GM19035 (cell line): ENCODE results near the gene SPC24.
"Not testable (repeated sequence)": the region's sequence is repeated elsewhere in the genome, so short reads cannot be mapped to it uniquely, and the experiment has no call there.

Experiments
- ATAC-seq: cut with Tn5 transposase; IDR thresholded peaks from one replicate; pipeline ENCODE4 v1.9.1; 2021; ENCODE audit not compliant: unreplicated experiment

The SPC24 gene

DNA sequence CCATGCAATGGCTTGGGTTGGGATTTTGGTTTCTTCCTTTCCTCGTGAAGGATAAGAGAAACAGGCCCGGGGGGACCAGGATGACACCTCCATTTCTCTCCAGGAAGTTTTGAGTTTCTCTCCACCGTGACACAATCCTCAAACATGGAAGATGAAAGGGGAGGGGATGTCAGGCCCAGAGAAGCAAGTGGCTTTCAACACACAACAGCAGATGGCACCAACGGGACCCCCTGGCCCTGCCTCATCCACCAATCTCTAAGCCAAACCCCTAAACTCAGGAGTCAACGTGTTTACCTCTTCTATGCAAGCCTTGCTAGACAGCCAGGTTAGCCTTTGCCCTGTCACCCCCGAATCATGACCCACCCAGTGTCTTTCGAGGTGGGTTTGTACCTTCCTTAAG is 24.1 kb downstream of the SPC24 start:
- no peak for ATAC-seq

DNA sequence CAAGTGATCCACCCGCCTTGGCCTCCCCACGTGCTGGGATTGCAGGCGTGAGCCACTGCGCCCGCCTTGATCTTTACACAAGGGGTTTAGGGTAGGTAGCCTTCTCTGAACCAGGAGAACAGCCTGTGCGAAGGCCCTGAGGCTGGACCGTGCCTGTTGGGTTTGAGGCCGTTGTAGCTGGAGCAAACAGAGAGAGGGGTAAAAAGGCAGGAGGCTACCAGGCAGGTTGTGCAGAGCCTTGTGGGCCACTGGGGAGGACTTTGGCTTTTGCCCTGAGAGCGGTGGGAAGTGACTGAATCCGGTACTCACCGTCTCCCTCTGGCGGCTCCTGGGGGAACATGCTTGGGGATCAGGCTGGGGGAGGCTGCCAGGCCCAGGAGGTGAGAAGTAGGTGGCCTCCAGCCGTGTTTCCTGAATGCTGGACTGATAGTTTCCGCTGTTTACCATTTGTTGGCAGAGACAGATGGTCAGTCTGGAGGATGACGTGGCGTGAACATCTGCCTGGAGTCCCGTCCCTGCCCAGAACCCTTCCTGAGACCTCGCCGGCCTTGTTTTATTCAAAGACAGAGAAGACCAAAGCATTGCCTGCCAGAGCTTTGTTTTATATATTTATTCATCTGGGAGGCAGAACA is 24.6 kb downstream of the SPC24 start:
- ATAC-seq = no peak

DNA sequence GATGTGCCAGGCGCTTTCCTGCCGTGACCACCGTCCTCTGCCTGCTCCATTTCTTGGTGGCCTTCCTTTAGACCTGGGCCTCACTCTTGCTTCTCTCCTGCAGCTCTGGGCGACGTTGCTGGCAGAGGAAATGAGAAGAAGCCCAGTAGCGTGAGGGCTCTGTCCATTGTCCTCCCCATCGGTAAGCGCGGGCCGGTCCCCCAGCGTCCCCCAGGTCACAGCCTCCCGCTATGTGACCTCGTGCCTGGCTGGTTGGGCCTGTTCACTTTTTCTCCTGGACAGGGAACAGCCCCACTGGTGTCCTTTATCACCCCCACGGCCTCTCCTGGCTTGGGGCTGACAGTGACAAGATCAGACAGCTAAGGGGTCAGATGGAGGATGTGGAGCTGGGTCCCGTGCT is 27.7 kb downstream of the SPC24 start:
- ATAC-seq = no peak

DNA sequence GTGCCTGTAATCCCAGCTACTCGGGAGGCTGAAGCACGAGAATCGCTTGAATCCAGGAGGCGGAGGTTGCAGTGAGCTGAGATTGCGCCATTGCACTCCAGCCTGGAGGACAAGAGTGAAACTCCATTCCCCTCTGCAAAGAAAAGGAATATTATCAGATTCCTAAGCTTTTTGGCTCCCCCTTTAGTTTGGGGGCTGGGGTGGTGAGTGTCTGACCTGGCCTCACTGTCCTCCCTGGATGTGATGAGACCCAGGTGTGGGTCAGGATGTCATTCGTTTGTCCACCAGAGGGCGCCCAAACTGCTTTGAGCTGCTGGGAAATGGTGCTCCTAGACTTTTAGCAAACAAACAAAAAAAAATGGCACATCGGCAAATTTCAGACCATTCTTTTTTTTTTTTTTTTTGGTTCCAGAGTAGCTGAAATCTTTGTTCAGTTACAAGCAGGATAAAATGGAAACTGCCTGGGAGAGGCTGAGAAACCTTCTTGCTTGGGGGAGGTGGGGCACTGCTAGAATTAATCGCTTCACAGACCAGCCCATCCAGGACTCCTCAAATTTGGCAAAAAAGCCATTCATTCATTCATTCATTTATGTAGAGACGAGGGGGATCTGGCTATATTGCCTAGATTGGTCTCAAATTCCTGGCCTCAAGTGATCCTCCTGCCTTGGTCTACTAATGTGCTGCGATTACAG is 29.4 kb downstream of the SPC24 start:
- ATAC-seq = no peak

DNA sequence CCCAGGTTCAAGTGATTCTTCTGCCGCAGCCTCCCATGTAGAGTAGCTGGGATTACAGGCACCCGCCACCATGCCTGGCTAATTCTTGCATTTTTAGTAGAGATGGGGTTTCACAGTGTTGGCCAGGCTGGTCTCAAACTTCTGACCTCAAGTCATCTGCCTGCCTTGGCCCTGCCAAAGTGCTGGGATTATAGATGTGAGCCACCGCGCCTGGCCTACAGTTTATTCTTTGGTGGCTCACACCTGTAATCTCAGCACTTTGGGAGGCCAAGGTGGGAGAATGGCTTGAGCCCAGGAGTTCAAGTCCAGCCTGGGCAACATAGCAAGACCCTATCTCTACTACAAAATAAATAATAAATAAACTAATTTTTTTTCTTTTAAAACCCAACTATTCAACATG is 31.4 kb downstream of the SPC24 start:
- ATAC-seq = not testable (repeated sequence)

DNA sequence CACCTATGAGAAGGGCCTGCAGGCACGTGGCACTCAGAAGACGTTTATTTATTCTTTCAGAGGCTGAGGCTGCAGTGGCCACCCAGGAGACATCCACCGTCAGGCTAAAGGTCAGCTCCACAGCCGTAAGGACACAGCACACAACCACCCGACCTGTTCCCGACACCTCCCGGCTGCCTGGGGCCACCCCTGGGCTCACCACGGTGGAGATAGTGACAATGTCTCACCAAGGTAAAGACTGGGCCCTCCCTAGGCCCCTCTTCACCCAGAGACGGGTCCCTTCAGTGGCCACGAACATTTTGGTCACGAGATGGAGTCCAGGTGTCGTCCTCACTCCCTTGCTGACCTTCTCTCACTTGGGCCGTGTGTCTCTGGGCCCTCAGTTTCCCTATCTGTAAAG is 32.5 kb downstream of the SPC24 start:
- no peak for ATAC-seq

DNA sequence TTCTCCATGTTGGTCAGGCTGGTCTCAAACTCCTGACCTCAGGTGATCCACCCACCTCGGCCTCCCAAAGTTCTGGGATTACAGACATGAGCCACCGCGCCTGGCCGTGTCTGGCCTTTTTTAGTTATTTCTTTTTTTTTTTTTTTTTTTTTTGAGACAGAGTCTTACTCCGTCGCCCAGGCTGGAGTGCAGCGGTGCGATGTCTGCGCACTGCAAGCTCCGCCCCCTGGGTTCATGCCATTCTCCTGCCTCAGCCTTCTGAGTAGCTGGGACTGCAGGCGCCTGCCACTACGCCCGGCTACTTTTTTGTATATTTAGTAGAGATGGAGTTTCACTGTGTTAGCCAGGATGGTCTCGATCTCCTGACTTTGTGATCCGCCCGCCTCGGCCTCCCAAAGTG is 33.6 kb downstream of the SPC24 start:
- not testable (repeated sequence) for ATAC-seq

- ATAC-seq = no peak
Observed at GRCh38 chr19:11116507-11116906, 39.1 kb downstream of the SPC24 start.

- no peak for ATAC-seq
Observed at GRCh38 chr19:11115895-11116446, 39.6 kb downstream of the SPC24 start.

GRCh38 chr19:11115042-11115441 is 40.5 kb downstream of the SPC24 start:
- ATAC-seq = no peak

DNA sequence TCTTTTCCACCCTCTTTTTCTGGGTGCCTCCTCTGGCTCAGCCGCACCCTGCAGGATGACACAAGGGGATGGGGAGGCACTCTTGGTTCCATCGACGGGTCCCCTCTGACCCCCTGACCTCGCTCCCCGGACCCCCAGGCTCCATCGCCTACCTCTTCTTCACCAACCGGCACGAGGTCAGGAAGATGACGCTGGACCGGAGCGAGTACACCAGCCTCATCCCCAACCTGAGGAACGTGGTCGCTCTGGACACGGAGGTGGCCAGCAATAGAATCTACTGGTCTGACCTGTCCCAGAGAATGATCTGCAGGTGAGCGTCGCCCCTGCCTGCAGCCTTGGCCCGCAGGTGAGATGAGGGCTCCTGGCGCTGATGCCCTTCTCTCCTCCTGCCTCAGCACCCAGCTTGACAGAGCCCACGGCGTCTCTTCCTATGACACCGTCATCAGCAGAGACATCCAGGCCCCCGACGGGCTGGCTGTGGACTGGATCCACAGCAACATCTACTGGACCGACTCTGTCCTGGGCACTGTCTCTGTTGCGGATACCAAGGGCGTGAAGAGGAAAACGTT is 42.4 kb downstream of the SPC24 start:
- no peak for ATAC-seq

DNA sequence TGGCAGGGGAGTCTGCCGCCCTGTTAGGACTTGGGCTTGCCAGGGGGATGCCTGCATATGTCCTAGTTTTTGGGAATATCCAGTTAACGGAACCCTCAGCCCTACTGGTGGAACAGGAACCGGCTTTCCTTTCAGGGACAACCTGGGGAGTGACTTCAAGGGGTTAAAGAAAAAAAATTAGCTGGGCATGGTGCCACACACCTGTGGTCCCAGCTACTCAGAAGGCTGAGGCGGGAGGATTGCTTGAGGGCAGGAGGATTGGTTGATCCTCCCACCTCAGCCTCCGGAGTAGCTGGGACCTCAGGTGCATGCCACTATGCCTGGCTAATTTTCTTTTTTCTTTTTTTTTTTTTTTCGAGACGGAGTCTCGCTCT is 43.8 kb downstream of the SPC24 start:
- ATAC-seq = no peak

- no peak for ATAC-seq
Observed at GRCh38 chr19:11111117-11111770, 44.3 kb downstream of the SPC24 start.

DNA sequence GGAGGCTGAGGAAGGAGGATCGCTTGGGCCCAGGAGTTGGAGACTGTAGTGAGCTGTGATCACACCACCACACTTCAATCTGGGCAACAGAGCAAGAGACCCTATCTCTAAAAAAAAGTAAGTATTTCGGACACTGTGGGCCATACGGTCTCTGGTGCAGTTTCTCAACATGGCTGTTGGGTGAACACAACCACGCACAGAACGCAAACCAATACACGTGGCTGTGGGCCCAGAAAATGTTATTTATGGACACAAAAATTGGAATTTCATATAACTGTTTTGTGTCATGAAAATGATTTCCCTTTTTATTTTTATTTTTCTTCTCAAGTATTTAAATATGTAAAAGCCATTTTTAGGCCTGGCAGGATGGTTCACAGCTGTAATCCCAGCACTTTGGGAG is 46.8 kb downstream of the SPC24 start:
- no peak for ATAC-seq

DNA sequence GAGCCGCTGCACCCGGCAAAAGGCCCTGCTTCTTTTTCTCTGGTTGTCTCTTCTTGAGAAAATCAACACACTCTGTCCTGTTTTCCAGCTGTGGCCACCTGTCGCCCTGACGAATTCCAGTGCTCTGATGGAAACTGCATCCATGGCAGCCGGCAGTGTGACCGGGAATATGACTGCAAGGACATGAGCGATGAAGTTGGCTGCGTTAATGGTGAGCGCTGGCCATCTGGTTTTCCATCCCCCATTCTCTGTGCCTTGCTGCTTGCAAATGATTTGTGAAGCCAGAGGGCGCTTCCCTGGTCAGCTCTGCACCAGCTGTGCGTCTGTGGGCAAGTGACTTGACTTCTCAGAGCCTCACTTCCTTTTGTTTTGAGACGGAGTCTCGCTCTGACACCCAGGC is 49.1 kb downstream of the SPC24 start:
- no peak for ATAC-seq

DNA sequence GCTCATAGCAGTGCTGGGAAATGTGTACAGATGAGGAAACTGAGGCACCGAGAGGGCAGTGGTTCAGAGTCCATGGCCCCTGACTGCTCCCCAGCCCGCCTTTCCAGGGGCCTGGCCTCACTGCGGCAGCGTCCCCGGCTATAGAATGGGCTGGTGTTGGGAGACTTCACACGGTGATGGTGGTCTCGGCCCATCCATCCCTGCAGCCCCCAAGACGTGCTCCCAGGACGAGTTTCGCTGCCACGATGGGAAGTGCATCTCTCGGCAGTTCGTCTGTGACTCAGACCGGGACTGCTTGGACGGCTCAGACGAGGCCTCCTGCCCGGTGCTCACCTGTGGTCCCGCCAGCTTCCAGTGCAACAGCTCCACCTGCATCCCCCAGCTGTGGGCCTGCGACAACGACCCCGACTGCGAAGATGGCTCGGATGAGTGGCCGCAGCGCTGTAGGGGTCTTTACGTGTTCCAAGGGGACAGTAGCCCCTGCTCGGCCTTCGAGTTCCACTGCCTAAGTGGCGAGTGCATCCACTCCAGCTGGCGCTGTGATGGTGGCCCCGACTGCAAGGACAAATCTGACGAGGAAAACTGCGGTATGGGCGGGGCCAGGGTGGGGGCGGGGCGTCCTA is 50.5 kb downstream of the SPC24 start:
- ATAC-seq = no peak

DNA sequence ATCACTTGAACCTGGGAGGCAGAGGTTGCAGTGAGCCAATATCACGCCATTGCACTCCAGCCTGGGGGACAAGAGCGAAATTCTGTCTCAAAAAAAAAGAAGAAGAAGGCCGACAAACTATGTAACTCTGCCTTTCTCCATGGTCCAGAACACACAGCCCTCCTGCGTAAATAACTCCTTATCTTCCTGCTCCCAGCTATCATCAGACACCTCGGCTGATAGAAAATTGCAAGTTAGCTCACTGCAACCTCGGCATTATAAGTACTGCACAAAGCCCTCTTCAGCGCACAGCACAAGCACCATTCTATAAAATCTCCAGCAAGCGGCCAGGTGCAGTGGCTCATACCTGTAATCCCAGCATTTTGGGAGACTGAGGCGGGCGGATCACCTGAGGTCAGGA is 51.9 kb downstream of the SPC24 start:
- ATAC-seq = not testable (repeated sequence)

DNA sequence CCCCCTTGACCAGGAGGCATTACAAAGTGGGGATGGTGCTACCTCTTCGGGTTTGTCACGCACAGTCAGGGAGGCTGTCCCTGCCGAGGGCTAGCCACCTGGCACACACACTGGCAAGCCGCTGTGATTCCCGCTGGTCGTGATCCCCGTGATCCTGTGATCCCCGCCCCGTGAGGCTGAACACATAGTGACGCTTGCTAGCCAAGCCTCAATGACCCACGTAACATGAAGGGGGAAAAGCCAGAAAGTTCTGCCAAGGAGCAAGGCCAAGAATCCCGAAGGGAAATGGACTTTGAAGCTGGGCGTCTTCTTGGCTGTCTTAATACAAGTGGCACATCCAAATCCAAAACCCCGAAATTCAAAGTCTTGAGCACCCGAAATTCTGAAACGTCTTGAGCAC is 52.6 kb downstream of the SPC24 start:
- ATAC-seq = no peak

DNA sequence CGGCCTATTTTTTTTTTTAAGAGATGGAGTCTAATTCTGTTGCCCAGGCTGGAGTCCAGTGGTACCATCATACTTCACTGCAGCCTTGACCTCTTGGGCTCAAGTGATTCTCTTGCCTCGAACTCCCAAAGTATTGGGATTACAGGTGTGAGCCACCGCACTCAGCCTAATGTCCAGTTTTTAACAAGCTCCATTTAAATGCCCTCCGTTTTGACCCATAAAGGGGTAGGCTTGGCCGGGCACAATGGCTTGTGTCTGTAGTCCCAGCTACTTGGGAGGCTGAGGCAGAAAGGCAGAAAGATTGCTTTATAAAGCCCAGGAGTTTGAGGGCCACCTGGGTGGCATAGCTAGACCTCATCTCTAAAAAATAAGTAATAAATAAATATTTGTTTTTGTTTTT is 54.5 kb downstream of the SPC24 start:
- no peak for ATAC-seq

DNA sequence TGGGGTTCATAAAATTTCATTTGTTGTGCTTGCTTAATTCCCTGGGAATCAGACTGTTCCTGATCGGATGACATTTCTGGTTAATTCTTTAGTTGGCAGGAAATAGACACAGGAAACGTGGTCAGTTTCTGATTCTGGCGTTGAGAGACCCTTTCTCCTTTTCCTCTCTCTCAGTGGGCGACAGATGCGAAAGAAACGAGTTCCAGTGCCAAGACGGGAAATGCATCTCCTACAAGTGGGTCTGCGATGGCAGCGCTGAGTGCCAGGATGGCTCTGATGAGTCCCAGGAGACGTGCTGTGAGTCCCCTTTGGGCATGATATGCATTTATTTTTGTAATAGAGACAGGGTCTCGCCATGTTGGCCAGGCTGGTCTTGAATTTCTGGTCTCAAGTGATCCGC is 55.5 kb downstream of the SPC24 start:
- ATAC-seq = no peak

DNA sequence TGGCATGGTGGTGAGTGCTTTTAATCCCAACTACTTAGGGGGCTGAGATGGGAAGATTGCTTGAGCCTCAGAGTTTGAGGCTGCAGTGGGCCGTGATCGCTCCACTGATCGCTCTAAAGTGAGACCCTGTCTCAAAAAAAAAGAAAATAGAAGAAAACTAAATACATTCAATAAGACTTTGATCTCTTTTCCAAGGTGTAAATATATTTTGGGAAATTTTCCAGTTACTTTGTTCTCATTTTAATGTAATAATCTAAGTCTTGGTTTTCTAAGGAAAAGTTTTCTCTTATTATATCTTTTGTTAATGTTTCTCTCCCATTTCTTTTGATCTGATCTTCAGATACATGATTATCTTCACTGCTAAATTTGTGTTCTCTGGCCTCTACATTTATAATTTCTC is 56.7 kb downstream of the SPC24 start:
- no peak for ATAC-seq
